ENCODE data around the gene SNX10.

SNX10 gene

GRCh38 chr7:26409661-26410547, 118.2 kb downstream of the SNX10 start:
- no peak for DNase-seq

GRCh38 chr7:26413007-26413691, 121.5 kb downstream of the SNX10 start:
- no peak for DNase-seq

DNA sequence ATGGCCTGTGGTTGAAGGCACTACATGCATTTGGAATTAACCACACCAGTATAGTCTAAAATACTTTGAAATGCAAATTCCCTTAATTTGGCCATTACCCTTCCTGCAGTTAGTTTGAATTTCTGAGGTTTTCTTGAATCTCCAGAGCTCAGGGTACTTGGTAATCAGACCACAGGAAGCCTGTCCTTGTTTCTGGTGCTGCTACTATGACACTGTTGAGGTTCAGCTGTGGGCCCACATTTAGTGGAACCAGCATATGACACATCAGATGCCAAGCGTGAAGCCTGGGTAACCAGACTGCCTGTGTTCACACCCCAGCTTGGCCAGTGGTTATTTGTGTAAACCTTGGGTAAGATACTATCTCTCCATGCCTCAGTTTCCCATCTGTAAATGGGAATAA, 124.3 kb downstream of the SNX10 start:
- no peak for DNase-seq

DNA sequence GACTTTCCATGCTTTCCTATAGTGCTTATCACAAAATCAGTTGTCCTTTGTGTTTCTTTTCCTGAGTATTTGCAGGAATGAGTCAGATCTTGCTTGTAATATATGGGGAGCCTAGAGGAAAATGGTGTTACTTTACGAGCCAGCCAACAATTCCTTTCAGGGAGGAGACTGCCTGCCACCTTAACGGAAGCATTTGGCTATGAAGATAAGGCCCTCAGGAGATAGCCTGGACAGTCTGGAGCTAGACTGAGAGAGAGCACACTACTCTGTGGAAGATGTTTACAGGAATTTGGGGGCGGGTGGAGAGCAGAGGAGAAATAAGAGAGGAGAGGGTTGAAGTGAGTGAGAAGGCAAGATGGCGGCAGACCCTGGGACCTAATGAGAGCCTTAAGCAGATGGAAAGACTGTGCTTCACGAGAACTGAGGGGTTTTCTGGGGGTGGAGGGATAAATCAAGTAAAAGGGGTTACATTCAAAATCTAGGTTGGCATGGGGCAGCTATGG, 126.3 kb downstream of the SNX10 start:
- DNase-seq = no peak

- DNase-seq = no peak
Observed at GRCh38 chr7:26419198-26419597, 127.5 kb downstream of the SNX10 start.

GRCh38 chr7:26420422-26421019, 128.9 kb downstream of the SNX10 start:
- no peak for DNase-seq

DNA sequence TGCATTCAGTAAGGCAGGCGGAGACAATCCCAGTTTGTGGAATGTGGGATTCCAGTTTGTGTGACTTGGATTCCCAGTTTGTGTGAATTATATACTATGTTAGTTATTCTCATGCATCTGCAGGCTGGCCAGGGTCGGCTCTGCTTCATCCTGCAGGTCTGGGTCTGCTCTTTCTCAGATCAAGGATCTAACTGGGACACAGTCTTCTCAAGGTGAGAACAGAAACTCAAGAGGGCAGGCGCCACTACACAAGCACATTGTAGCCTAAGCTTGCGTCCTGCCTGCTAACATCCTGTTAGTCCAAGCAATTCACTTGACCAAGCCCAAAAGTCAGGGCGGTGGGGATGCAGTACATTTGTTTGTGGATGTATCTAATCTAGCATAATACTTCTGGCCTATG, 131.1 kb downstream of the SNX10 start:
- no peak for DNase-seq

- DNase-seq = no peak
Observed at GRCh38 chr7:26423436-26423835, 131.8 kb downstream of the SNX10 start.
